Cerebellar cortex (tissue), 1 donor: ENCODE measurements around the gene BTNL8.

Experiments used
- DNase-seq: peaks from one replicate; pipeline ENCODE4 v3.0.0-alpha.2; 2015; ENCODE audit warnings: low spot score

BTNL8 gene

DNA sequence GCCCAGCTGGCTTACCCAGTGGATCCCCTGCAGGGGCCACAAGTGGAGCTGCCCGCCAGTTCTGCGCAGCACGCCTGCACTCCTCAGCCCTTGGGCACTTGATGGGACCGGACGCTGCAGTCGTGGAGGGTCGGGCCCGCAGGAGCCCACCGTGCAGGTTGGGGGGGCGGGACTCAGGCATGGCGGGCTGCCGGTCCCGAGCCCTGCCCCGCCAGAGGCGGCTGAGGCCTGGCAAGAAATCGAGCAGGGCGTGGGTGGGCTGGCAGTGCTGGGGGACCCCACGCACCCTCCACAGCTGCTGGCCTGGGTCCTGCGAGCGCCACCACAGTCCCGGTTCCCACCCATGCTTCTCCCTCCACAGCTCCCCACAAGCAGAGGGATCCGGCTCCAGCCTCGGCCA, 70.4 kb downstream of the BTNL8 start:
- no peak for DNase-seq

- DNase-seq, result no peak
These were observed 71.4 kb downstream of the BTNL8 start for GRCh38 chr5:180970336-180970735.

DNA sequence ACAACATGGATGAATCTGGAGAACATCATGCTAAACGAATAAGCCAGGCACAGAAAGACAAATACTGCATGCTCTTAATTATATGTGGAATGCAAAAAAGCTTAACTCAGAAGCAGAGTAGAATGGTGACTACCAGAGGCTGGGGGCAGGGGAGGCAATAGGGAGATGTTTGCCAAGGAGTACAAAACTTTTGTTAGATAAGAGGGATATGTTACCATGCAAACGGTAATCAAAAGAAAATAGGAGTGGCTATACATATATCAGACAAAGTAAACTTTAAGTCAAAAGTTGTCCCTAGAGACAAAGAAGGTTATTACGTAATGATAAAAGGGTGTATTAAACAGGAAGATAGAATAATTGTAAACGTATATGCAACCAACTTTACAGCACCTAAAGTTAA, 71.9 kb downstream of the BTNL8 start:
- no peak for DNase-seq

- DNase-seq, result no peak
These were observed 75.8 kb downstream of the BTNL8 start for GRCh38 chr5:180974612-180975315.

DNA sequence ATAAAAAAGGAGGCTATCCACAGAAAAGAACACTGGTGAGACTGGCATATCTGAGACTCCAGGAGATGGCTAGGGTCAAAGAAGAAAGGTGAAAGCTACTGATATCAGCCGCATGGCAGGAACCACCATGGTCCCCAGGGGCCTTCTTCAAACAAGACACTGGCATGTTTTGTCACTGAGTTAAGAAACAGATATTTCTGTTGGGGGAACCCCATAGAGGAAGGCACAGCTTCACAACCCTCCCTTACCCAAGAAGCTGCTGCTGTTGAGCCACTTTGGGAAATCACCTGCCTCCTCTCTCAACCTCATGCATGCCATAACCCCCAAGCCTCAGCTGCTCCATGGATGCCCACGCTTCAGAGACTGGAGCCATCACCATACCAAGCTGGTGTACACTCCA, 76.4 kb downstream of the BTNL8 start:
- no peak for DNase-seq

DNA sequence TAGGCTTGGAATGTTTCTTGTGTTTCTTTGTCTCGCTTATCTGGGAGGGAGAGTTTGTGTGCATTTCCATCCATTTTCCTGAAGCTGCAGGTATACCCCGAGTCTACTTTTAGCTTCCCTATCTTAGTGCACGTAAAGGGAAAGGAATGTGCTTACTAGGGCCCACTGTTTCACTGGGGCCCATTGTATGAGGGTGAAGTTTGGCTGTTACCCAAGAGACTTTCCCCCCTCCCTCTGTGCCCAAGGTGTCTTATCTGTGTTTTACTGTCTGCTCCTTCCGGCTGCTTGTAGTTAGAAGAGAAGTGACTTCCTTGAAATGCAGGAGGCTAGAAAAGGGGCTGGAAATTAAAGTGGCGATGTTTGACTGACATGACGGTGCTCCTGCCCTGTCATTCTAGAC, 77.6 kb downstream of the BTNL8 start:
- DNase-seq, result no peak

GRCh38 chr5:180977852-180978251, 78.9 kb downstream of the BTNL8 start:
- DNase-seq, result no peak

DNA sequence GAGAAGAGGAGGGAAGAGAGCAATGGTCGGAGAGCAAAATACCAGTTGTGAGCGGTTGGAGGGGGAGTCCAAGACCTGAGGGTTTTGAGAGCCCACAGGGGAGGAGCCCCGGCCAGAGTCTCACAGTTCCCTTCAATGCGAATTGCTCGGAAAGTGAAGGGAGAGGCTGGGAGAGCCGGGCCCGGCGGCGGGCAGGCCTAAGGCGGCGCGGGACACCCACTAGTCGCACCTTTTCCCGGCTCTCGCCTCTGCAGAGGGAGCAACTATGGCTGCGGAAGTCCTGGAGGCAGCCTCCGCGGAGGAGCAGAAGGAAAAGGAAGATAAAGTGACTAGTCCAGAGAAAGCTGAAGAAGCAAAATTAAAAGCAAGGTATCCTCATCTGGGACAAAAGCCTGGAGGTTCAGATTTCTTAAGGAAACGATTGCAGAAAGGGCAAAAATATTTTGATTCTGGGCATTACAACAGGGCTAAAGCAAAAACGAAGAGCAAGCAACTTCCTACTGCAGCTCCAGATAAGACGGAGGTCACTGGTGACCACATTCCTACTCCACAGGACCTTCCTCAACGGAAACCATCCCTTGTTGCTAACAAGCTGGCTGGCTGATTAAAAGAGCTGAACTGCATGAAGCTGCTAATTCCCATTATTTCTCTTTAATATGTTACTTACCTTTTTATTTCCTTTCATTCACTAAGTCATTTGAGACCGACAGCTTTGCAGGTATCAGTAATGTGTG, 83.2 kb downstream of the BTNL8 start:
- DNase-seq, result no peak

GRCh38 chr5:180988016-180988415, 89.1 kb downstream of the BTNL8 start:
- DNase-seq, result no peak

DNA sequence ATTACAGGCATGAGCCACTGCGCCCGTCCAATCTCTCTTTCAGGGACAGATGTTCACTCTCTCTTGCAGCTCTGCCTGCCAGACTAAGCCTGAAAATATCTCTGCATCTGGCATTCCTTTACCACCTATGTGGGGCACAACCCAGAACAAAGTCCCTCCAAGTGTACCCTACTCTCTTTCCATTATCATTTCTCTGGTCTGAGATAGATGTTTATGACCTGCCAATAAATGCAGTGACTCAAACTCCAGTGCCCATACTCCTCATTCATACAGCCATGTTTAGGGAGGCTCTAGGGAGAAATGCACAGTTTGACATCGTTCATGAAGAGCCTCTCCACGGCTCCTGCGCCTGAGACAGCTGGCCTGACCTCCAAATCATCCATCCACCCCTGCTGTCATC, 89.6 kb downstream of the BTNL8 start, which contains the start of gene BTNL3:
Gene BTNL3 (plus strand): TSS at position 255 of the 400 bp plus-strand sequence. CDS start 183 bp downstream, outside the sequence.
- DNase-seq, result no peak

DNA sequence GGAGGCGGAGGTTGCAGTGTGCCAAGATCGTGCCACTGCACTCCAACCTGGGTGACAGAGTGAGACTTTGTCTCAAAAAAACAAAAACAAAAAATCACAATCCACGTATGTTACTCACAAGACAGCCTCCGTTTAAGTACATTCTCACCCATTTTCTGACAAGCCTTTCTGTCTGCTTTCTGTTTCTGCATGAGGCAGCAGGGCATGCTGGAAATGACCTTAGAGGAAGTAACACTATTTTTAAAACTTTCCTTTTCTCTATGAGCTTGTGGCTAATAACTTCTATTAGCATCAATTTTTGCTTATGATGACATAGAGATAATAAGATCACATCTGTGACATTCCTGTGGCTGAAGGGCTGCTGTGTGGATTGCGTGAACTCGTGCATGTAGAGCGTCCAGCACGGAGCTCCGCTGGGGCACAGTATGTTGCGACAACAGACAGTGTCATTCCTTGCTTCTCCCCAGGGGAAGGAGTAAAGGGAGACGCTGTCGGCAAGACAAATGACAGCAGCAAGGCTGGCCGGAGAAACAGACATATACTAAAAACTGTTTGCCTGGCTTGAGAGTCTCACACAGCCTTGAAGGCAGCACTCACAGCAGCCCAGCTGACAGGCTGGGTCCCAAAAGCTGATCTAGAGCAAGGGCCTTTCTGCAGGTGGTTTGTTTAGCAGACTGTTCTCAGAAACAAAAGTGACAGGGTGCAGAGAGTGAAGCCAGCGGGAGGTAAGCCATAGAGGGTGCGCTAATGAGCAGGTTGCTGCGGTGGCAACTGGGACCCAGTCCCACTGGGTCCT, 91.3 kb downstream of the BTNL8 start:
- no peak for DNase-seq

- DNase-seq, result no peak
These were observed 91.9 kb downstream of the BTNL8 start for GRCh38 chr5:180990882-180991242.
